ENCODE data around the gene STRADA.

- no peak for TF ChIP-seq POLR2AphosphoS5 (IDR thresholded peaks at IDR 0.05; ENCODE audit: low read depth, low read length)
- TF ChIP-seq YY1 (IDR thresholded peaks at IDR 0.05; ENCODE audit: low read depth, low read length), result no peak
These were observed 25.2 kb upstream of the STRADA start for GRCh38 chr17:63766754-63767153.

Data from H1 (cell line).